ENCODE data around the gene NID1. TPM values are rescaled to one million over a fixed set of nuclear protein-coding genes. Genes with fewer than 3 reads are reported as not detected.
"Not testable (repeated sequence)": the region's sequence is repeated elsewhere in the genome, so short reads cannot be mapped to it uniquely, and the experiment has no call there.

NID1 gene
- total RNA-seq, 1 experiment from 2014 or later: 7.6 TPM

GRCh38 chr1:236030534-236030933 is 34.4 kb downstream of the NID1 start:
- no peak for DNase-seq (ENCODE audit: low read depth)

- no peak for DNase-seq (ENCODE audit: low read depth)
These were observed 35.4 kb downstream of the NID1 start for GRCh38 chr1:236029428-236029940.

GRCh38 chr1:236027104-236027503 is 37.8 kb downstream of the NID1 start:
- no peak for DNase-seq (ENCODE audit: low read depth)

- no peak for DNase-seq (ENCODE audit: low read depth)
These were observed 39.1 kb downstream of the NID1 start for GRCh38 chr1:236025836-236026235.

- DNase-seq (ENCODE audit: low read depth): no peak
These were observed 40.2 kb downstream of the NID1 start for GRCh38 chr1:236024641-236025040.

GRCh38 chr1:236023926-236024565 is 40.8 kb downstream of the NID1 start:
- DNase-seq (ENCODE audit: low read depth): no peak

GRCh38 chr1:236021424-236022135 is 43.3 kb downstream of the NID1 start:
- no peak for DNase-seq (ENCODE audit: low read depth)

- DNase-seq (ENCODE audit: low read depth): no peak
These were observed 44.3 kb downstream of the NID1 start for GRCh38 chr1:236020359-236021219.

- no peak for DNase-seq (ENCODE audit: low read depth)
These were observed 45.9 kb downstream of the NID1 start for GRCh38 chr1:236018885-236019453.

- DNase-seq (ENCODE audit: low read depth): no peak
These were observed 48.0 kb downstream of the NID1 start for GRCh38 chr1:236016782-236017400.

GRCh38 chr1:236016083-236016482 is 48.8 kb downstream of the NID1 start:
- no peak for DNase-seq (ENCODE audit: low read depth)

GRCh38 chr1:236015539-236015938 is 49.4 kb downstream of the NID1 start:
- no peak for DNase-seq (ENCODE audit: low read depth)

- DNase-seq (ENCODE audit: low read depth): no peak
These were observed 51.6 kb downstream of the NID1 start for GRCh38 chr1:236013330-236013729.

GRCh38 chr1:236011641-236012040 is 53.2 kb downstream of the NID1 start:
- no peak for DNase-seq (ENCODE audit: low read depth)

- no peak for DNase-seq (ENCODE audit: low read depth)
These were observed 54.4 kb downstream of the NID1 start for GRCh38 chr1:236010443-236010842.

GRCh38 chr1:236009857-236010256 is 55.0 kb downstream of the NID1 start:
- DNase-seq (ENCODE audit: low read depth): no peak

- DNase-seq (ENCODE audit: low read depth): no peak
These were observed 55.7 kb downstream of the NID1 start for GRCh38 chr1:236009191-236009590.

GRCh38 chr1:236007781-236008180 is 57.1 kb downstream of the NID1 start:
- DNase-seq (ENCODE audit: low read depth): no peak

GRCh38 chr1:236003058-236003457 is 61.8 kb downstream of the NID1 start:
- not testable (repeated sequence) for DNase-seq (ENCODE audit: low read depth)

- DNase-seq (ENCODE audit: low read depth): no peak
These were observed 62.3 kb downstream of the NID1 start for GRCh38 chr1:236002572-236002971.

GRCh38 chr1:236002025-236002390 is 62.9 kb downstream of the NID1 start:
- DNase-seq (ENCODE audit: low read depth): no peak

- no peak for DNase-seq (ENCODE audit: low read depth)
These were observed 64.1 kb downstream of the NID1 start for GRCh38 chr1:236000781-236001180.
